ENCODE measurements around the gene TNS1.

Gene TNS1

DNA sequence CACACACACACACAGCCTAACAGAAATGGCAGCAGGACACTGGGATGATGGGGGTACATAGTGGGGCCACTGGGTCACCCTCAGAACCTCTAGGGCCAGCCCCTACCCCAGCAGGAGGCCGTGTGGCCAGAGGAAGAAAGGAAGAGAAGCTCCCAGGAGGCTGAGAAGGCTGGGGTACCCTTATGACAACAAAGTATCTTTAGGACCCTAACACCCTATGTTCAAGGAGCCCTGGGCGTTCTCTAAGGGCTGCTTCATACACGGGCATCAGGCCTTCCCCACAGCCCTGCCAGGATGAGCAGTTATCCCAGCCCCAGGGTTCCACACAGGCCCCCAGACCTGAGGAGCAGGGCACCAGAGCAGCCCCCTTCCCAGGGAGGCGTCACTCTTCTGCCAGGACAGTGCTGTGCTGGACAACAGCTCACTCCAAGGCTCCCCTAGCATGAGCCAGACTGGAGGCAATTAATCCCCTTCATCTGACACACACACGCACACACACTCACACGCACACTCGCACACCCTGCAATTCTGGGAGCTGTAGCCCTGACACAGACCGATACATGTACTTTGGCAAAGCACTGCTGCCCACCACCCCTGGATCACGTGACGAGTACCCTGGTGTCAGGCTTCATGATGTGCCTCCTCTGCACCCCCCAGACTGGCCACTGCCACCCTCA, 163.6 kb downstream of the TNS1 start:
- DNase-seq: no peak

DNA sequence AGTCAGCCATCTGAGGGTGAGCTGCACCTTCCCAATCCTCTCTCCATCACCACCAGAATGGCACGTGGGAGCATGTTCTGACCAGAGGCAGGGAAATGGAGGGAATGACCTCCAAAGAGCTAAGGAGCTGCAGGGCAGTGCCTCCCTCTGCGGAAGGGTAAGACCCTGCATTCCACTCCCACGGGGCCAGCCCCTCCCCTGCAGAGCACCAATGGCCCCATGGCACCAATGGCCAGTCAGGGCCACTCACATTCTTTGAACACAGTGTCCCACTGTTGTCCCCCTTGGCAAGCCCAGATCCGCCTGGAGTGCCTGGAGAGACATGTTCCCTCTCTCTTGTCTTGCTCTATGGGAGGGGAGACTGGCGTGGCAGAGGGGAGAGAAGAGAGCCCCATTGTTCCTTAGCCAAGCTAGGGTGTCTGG, 164.4 kb downstream of the TNS1 start:
- peak in 54 of 56 donors; percentile 23 to 95 (median 80) for DNase-seq

DNA sequence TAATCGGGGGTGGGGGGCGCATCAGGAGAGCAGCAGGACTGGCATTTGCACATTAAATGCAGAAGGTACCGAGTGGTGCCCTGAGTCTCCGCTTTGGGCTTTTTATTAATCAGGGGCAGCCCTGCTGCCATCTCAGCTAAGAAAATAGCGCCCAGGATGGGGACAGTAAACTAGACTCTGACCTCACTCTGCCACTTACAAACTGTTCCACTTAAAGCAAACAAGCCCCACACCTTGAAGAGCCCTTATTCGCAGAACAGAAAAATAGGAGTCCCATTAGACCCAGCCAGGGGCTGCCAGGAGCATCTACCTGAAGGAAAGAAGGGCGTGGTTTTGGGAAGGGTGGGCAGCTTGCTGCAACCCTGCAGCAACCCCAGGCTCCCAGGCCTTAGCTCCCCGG, 165.3 kb downstream of the TNS1 start:
- no peak for DNase-seq

DNA sequence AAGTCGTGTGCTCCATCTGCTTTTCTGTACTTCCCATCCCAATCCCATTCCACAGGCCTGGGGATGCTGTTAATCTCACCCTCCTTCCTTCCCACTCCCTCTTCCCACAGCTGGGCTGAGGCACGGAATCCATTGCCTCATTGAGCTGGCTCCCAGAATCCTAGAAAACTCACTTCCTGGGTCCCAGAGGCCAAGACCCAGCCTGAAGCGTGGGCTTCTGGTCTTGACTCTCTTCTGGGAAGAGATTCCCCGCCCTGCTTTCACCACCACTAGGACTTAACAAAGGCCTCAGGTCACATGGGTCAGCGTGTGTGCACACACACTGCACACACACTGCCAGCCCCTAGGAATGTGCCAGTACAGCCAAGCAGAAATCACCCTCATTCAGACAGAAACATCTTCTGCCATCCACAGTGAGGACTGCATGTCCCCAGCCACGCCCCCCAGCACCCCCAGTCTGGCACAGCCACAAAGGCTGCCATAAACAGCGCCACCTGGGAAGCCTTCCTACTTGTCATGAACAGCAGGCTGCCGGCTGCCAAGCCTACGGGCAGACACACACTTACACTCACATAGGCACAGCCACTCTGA, 165.8 kb downstream of the TNS1 start:
- DNase-seq: peak in 49 of 56 donors; percentile 9 to 81 (median 50)

DNA sequence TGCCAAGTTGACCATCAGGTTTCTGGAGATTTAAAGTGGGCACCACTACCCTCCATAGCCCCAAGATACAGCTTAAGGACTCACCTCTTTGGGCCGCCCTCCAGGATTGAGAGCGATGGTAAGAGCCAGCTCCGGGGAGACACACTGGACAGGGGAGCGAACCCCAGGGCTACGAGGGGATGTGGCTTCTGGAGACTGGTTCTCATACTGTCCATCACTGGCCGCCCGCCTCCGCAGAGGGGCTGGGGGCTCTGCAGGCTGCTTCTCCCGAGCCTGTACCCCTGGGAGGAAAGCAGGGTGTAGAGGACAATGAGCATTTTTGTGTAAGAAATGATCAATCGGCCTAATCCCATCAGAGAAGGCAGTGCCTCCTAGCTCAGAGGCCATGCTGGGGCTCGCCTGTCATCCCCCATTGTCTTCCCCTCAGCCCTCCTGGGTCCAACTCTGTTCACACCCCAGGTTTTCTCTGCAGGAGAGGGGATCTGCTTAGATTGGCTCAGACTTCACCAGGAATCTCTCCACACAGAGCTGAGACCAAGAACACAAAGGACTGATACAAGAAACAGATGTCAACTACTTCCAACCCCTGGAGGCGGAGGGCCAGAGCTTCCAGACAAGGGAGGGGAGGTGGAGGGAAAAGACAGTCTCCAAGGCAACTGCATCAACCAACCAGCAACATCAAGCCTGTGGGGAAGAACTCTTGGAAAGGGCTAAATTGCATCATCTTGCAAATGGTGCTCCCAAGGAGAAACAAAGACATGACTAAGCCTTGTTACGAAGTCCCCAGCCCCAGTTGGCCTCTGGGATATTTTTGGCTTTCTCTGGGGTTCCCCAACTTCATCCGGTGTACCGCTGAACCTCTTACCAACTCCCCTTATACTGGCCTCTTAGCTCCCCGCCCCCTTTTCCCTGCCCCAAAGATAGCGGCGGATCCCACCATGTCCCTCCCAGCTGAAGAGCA, 166.6 kb downstream of the TNS1 start:
- DNase-seq: peak in 2 of 56 donors; percentile 12 to 32

DNA sequence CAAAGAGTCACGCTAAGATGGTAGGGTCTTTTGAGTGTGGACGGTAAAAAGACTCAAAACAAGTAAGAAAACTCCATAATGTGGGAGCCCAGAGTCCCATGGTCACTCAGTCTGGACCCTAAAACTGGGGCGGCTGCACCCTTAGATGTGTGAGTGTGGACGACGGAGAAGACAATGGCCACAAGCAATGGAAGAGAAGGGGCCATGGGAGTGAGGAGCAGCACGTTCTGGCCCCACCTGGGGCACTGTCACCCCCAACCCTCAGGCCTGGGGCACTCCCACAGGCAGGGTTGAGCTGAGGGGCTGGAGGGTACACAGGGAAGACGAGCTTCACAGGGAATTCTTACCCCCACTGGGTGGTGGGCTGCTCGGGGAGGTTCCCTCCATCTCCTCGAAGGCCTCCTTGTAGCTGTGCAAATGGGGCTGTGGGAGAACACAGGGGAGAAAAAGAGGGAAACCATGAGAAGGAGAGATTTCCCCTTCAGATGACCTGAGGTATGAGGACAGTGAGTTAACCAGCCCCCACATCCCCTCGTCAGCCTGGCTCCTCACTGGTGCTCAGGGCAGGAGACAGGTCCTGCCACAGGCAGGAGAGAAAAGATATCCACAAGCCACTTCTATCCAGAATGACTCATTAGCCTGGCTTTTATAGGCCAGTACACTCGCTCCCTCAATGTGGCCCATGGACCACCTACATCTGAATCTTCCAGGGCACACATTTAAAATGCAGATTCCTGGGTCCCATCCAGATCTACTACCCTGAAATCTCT, 167.9 kb downstream of the TNS1 start:
- no peak for DNase-seq

DNA sequence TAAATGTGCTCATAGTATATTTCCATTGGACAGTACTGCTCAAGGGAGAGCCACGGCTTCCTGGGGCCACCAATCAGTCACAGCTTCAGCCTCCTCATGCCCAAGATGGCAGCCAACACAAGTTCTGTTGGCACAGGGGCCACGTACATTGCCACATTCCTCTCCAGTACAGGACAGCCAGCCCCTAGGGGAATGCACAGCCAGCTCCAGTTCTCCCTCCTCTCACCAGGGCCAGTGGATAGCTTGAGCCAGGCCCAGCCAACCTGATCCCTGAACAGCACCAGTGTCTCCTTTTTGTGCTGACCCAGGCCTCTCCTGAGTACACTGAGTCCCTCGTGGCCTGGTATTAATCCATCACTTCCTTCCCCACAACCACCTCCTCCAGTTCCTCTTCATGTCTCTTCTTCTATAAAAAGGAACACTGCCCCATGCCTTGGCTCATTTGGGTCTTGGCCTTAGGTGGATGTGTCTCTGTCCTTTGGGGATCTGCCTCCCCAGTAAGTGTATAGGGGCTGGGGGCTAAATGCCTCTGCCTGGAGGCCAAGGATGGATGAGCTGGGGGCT, 168.7 kb downstream of the TNS1 start:
- DNase-seq: peak in 1 of 56 donors; percentile 8

DNA sequence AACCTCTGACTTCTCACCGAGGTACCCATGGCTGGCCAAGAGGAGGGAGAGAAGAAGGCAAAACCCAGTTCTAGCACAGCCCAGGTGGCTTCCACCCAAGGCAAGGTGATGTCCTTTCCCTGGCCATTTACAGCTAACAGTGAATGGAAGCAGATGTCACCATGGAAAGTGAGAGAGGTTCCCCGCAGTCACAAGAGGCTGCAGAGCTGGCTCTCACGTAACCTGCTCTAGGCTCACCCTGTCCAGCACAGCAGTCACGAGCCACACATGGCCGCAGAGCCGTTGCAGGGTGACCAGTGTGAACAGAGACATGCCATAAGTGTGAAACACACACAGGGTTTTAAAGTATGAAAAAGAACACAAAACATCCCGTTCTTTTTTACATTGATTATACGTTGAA, 169.4 kb downstream of the TNS1 start:
- DNase-seq: no peak

DNA sequence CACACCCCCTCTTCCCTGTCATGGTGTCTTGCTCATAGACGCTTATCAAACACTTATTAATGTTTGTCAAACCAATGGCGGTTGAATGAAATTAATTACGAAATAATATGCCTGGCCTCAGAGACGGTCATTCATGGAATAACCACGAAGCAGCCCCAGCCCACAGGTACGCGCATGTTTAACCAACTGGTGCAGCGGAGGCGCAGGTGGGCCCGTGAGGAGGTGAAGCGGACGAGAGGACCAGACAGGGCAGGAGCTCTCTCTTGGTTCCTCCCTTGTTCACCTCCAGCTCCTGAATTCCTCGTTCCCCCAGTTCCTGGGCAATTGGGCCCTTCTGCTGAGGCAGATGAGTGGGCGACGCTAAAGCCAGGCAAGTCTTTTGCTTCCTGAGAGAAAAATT, 169.8 kb downstream of the TNS1 start:
- DNase-seq: no peak

DNA sequence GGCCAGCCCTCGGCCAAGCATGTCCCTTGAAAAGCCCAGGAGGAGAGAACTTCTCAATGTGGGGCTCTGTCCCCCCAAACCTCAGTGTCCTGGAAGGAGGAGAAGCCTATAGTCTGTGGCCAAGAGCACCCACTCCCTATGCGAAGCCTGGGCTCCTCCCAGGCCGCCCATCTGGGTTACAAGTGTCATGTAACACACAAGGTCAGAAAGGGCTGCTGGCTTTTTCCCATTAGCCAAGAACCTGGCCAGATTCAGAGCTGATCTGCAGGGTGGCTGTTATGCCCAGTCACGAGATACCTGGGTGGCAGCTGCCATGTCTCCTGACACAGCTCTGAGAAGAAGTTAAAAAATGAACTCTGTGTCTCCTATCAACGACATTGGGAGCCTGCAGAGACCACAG, 170.7 kb downstream of the TNS1 start:
- no peak for DNase-seq

DNA sequence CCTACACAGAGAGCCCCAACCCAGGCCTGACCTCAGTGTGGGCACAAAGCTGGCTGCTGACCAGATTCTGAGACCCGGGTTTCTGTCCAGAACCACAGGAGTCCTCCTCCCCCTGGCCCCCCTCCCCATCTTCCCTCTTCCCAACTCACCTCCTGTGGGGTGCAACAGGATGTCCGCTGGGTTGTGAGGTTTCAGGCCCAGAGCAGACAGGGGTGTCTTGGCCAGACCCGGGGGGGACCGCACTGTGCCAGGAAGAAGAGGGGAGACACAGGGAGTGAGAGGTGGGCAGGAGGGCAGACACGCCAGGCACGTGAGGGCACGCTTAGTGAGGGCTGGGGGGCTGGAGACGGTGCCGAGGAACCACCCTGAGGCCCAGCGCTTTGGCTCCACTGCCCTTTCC, 171.5 kb downstream of the TNS1 start:
- no peak for DNase-seq

DNA sequence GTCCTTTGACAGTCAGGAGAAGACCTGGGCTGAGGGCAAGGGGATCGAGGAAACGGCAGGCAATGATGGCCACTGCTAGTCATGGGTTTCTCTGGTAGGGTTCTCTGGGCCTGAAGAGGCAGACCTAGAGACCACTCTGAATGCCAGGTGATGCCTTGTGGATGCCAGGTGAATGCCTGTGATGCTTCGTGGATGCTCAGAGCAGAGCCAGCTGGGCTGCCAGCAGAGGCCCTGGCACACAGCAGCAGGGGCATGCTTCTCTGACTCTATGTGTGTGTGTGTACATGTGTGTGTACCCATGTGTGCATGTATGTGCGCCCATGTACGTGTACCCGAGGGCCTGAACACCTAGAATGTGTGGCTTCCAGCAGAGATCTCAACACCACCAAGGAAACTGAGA, 172.0 kb downstream of the TNS1 start:
- no peak for DNase-seq

DNA sequence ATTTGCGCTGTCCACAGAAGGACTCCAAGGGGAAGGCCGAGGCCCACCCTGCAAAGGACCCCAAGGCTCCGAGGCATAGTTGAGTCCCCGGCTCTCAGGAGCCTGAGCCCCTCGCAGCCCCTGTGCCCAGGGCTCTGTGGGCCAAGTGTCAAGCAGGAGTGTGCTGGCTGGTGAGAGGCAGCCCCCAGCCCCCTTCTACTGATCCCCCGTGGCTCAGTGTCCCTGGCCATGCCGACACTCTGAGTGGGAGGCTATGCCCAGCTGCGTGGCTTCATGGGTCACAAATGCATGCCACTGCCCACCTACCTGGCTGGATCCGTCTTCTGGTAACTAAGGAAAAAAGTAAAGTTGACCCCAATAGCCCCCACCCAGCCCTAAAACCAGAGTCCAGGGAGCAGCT, 172.7 kb downstream of the TNS1 start:
- DNase-seq: no peak

DNA sequence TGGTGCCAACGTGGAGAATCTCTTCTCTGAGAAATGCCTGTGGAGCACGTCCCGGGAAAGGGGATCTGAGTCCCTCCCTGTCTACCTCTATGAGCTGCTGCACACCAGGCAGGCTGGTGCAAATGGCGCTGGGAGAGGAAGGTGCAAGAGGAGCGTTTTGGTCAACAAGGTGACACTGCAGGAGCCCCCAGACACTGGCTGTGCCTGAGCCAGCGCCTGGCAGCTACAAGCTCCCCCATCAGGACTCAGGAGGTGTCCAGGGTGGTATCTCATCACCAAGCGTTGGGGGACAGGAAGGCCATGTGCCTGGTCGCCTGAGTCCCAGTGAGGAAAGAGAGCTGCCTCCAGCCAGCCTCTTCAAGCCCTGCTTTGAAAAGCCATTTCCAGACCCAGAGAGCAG, 173.4 kb downstream of the TNS1 start:
- no peak for DNase-seq

DNA sequence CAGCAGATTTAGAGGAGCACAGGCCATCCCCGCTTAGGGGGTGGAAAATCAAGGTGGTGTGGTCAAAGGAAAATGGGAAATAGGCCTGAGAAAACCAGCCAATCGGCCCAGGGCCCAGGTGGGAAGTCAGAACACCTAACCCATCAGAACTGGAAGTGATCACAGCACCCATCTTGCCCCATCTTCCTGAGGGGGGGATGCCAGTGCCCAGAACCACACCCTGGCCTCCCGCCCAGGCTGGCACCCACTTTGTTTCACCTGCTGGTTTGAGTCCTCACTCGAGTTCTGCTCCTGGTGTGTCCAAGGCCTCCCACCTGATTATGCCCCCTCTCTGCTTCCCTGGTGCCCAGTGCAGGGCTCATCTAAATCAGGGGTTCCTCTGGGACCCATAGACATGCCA, 174.5 kb downstream of the TNS1 start:
- DNase-seq: no peak

DNA sequence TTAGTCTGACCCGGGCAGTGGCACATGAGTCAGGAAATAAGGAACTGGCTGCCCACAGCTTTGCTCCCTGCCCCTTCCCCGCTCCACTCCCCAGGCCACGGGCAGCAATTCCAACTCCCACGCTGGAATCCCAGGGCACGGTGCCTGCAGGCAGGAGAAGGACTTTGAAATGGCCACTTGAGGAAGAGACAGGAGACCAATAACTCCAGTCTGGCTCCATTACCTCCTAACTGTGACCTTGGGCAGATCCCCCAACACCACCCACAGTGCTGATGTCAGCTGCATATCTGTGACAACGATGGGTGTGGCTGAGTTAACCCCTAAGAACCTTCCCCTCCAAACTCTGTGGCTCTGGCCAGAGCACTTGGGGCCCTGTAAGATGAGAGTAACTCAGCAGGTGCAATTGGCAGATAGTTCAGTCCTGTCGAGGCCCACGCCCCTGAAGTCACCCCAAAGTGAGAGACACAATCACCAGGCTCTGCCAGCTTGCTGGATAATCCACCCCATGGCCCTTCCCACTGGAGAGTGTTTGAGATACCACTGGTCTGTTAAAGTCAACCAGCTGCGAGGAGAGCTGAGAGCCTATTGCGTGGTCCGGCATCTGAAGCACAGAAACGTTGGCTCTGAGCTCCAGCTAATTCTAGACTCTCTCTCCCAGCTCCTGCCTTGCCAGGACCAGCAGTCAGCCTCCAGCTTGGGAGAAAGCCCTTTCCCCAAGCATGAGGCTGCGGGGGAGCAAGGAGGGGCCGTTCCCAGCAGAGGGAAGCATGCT, 175.2 kb downstream of the TNS1 start:
- DNase-seq: no peak

DNA sequence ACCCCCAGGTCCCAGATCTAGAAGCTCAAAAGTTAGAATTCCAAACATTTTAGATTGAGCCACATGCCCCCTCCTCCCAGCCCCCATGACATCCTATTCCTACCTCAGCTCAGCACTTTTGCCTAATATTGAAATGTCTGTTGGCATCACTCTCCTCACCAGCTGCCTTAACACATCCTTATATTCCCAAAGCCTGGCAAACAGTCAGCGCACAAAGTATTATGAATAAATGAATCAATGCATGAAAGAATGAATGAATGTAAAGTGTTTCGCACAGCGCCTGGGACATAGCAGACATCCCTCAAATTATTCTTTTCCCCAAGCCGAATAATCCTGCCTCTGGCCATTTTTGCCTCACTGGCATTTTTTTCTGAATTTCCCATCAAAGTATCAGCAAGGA, 175.8 kb downstream of the TNS1 start:
- no peak for DNase-seq

DNA sequence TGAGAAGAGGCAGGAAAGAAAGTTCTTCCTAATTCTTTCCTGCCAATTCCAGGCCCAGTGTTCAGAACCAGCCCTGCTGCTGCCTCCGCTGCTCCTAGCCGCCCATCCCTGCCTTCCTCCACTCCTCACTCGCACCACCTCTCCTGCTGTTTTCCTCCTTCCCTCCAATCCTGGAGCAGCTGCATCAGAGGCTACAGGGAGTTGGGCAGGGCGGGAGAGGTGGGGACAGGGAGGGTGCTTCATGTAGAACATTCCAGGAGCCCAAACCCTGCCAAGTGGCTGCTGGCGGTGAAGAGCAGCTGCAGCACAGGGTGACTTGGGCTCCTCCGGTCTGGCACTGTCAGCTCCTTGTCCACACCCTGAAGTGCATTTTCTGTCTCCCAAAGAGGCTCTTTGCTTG, 176.3 kb downstream of the TNS1 start:
- DNase-seq: no peak

DNA sequence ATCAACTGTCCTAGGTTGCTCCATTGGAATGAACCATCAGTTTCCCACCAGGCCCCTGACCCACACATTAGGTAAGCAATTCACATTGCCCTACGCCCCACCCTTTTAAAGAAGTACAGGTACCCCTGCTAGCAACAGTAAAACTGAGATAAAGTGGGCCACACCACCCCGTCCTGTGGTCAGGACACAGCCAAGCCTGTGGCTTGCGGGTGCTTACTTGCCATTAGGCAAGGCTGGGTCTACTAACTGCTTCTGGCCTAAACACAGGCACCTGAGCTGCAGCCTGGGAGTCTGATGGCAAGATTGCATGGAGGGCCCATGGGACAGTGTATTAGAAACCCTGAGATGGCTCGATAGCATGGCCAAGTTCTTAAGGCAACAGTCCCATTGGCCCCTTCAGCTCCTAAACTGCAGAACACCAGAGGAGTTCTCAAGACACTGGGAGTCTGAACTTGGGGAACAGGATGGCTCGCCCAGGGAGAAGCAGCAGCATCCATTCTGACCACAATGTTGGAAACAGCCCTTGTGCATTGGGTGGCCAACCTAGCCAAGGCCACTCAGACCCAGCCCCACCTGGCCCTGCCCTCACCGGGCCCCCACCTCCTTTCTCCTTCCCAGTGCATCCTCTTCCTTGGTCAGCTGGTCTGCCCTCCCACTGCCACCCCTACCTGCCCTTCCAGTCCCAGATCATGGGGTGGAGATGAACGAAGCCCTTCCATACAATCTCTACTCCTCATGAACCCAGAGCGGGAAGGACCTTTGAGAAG, 177.1 kb downstream of the TNS1 start:
- no peak for DNase-seq

DNA sequence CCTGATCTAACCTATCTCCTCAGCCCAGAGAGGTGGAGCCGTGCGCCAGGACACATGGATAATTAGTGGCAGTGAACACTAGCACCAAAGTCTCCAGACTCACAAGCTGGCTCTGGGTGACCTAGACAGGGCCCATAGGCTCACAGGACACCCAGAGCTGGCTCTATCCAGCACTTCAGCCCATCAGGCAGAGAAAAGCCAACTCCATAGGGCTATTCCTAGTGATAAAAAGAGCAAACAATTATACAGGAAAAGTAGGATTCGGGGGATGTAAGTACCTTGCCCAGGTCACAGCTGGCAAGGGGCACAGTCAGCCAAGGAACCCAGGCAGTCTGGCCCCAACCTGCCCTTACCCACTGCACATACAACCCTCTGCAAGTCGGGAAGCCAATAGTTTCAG, 178.6 kb downstream of the TNS1 start:
- no peak for DNase-seq
